Neural cell (in vitro differentiated cells): ENCODE data around the gene SPATA2L. TPM values are rescaled to one million over a fixed set of nuclear protein-coding genes. Genes with fewer than 3 reads are reported as not detected.

Experiments used
- H2AFZ ChIP-seq: fragments of 200-600, 300-800 bp; sonication (generic), shearing (Covaris generic); 2 replicates; pipeline ENCODE4 v1.6.0; 2014; ENCODE audit warnings: low read depth, mild to moderate bottlenecking, antibody characterized with exemption, low read length, moderate library complexity
- H3F3A ChIP-seq: fragments of 200-600 bp; shearing (Covaris generic); 2 replicates; pipeline ENCODE4 v1.6.1; 2016; ENCODE audit warnings: mild to moderate bottlenecking, moderate library complexity, mixed read lengths, antibody characterized with exemption, low read length; ENCODE audit not compliant: insufficient read depth, poor library complexity, severe bottlenecking
- H3K27ac ChIP-seq: fragments of 200-600, 300-800 bp; sonication (generic), shearing (Covaris generic); 2 replicates; pipeline ENCODE4 v1.5.1; 2014; ENCODE audit warnings: mild to moderate bottlenecking, low read length, moderate library complexity
- H3K27me3 ChIP-seq: fragments of 300-800, 200-600 bp; sonication (generic), shearing (Covaris generic); 2 replicates; pipeline ENCODE4 v1.6.0; 2014; ENCODE audit warnings: mild to moderate bottlenecking, low read depth, low read length, moderate library complexity; ENCODE audit not compliant: insufficient read depth
- H3K36me3 ChIP-seq: fragments of 300-800, 200-600 bp; sonication (generic), shearing (Covaris generic); 2 replicates; pipeline ENCODE4 v1.5.1; 2014; ENCODE audit warnings: mild to moderate bottlenecking, antibody characterized with exemption, low read length, moderate library complexity; ENCODE audit not compliant: insufficient read depth
- H3K4me2 ChIP-seq: fragments of 300-800, 200-600 bp; sonication (generic), shearing (Covaris generic); 2 replicates; pipeline ENCODE4 v1.6.0; 2014; ENCODE audit warnings: mild to moderate bottlenecking, low read length
- H3K4me3 ChIP-seq: fragments of 300-800, 200-600 bp; sonication (generic), shearing (Covaris generic); 2 replicates; pipeline ENCODE4 v1.5.1; 2014; ENCODE audit warnings: mild to moderate bottlenecking, low read length, moderate library complexity
- H3K79me2 ChIP-seq: fragments of 200-600 bp; shearing (Covaris generic); replicated peaks from 2 replicates; pipeline ENCODE4 v1.6.0; 2014; ENCODE audit warnings: mild to moderate bottlenecking, low read length, moderate library complexity; ENCODE audit not compliant: insufficient read depth
- H3K9ac ChIP-seq: fragments of 300-800, 200-600 bp; sonication (generic), shearing (Covaris generic); 2 replicates; pipeline ENCODE4 v1.6.1; 2016; ENCODE audit warnings: mild to moderate bottlenecking, low read length, mixed read lengths
- H3K9me2 ChIP-seq: fragments of 200-600 bp; shearing (Covaris generic); 2 replicates; pipeline ENCODE4 v1.6.1; 2016; ENCODE audit warnings: mild to moderate bottlenecking, low read length, mixed read lengths; ENCODE audit not compliant: insufficient read depth
- H3K9me3 ChIP-seq: fragments of 200-600, 300-800 bp; sonication (generic), shearing (Covaris generic); 2 replicates; pipeline ENCODE4 v1.6.1; 2016; ENCODE audit warnings: mild to moderate bottlenecking, mixed run types, low read length, moderate library complexity, mixed read lengths
- H4K20me1 ChIP-seq: fragments of 200-600 bp; shearing (Covaris generic); 2 replicates; pipeline ENCODE4 v1.6.1; 2016; ENCODE audit warnings: mild to moderate bottlenecking, mixed run types; ENCODE audit not compliant: insufficient read depth
- CTCF ChIP-seq: fragments of 450-650 bp; IDR thresholded peaks from 2 replicates; pipeline ENCODE4 v1.5.1; 2014; ENCODE audit warnings: antibody characterized with exemption, mild to moderate bottlenecking, moderate library complexity; ENCODE audit not compliant: poor library complexity, severe bottlenecking
- EP300 ChIP-seq: fragments of 450-650 bp; conservative IDR thresholded peaks from 2 replicates; pipeline ENCODE4 v1.6.1; 2014; ENCODE audit warnings: antibody characterized with exemption, mild to moderate bottlenecking, moderate library complexity; ENCODE audit not compliant: poor library complexity, severe bottlenecking
- EZH2 ChIP-seq: fragments of 200-600, 300-800 bp; shearing (Covaris generic), sonication (generic); IDR thresholded peaks from 2 replicates; pipeline ENCODE4 v1.6.1; 2014; ENCODE audit warnings: antibody characterized with exemption, low read length, borderline replicate concordance, mild to moderate bottlenecking; ENCODE audit not compliant: insufficient read depth, poor library complexity, severe bottlenecking
- MXI1 ChIP-seq: fragments of 450-650 bp; conservative IDR thresholded peaks from 2 replicates; pipeline ENCODE4 v1.6.1; 2014; ENCODE audit warnings: antibody characterized with exemption, mild to moderate bottlenecking; ENCODE audit not compliant: poor library complexity, severe bottlenecking
- POLR2AphosphoS5 ChIP-seq: IDR thresholded peaks from 2 replicates; pipeline ENCODE4 v1.6.1; 2012
- RAD21 ChIP-seq: fragments of 450-650 bp; conservative IDR thresholded peaks from 2 replicates; pipeline ENCODE4 v1.6.1; 2014; ENCODE audit warnings: antibody characterized with exemption, mild to moderate bottlenecking, moderate library complexity
- REST ChIP-seq: IDR thresholded peaks from 2 replicates; pipeline ENCODE4 v1.6.1; 2012; ENCODE audit warnings: borderline replicate concordance
- SMC3 ChIP-seq: fragments of 450-650 bp; conservative IDR thresholded peaks from 2 replicates; pipeline ENCODE4 v1.6.1; 2014; ENCODE audit warnings: antibody characterized with exemption, mild to moderate bottlenecking, moderate library complexity; ENCODE audit not compliant: poor library complexity
- TAF1 ChIP-seq: IDR thresholded peaks from 2 replicates; pipeline ENCODE4 v1.6.1; 2012; ENCODE audit warnings: low read depth
- polyA plus RNA-seq: library from polyadenylated mRNA; depleted of rRNA; stranded (reverse); fragments of >200 nt; gene quantifications from 2 replicates; pipeline ENCODE4 v1.2.3, GENCODE V29; 2014

Gene SPATA2L
- polyA plus RNA-seq, 1 donor from 2014 or later: 39.1 TPM

- no peak for TF ChIP-seq POLR2AphosphoS5
- no peak for TF ChIP-seq RAD21
- no peak for TF ChIP-seq CTCF
- no peak for TF ChIP-seq SMC3
- no peak for TF ChIP-seq TAF1
- TF ChIP-seq MXI1: no peak
- no peak for TF ChIP-seq REST
- no peak for TF ChIP-seq EP300
- no peak for TF ChIP-seq EZH2
- H3K27me3 ChIP-seq: no peaks in the 10 kb centered on the region
- H3K79me2 ChIP-seq: peaks cover 38% of the 10 kb centered on the region
- H3K4me2 ChIP-seq: no peak overlapping the region
- H3K27ac ChIP-seq: no peak overlapping the region
- no peaks in the 10 kb centered on the region for H3K36me3 ChIP-seq
- H3K9me3 ChIP-seq: no peaks in the 10 kb centered on the region
- no peaks in the 10 kb centered on the region for H4K20me1 ChIP-seq
- no peak overlapping the region for H2AFZ ChIP-seq
- H3F3A ChIP-seq: no peaks in the 10 kb centered on the region
- H3K4me3 ChIP-seq: no peak overlapping the region
- H3K9me2 ChIP-seq: no peaks in the 10 kb centered on the region
- H3K9ac ChIP-seq: no peak overlapping the region
Measured at GRCh38 chr16:89653656-89654295, 47.7 kb downstream of the SPATA2L start.

- TF ChIP-seq EP300 (no peak), POLR2AphosphoS5 (no peak), TAF1 (no peak), REST (no peak)
- no peaks in the 10 kb centered on the region for H3K9me2 ChIP-seq
- no peak overlapping the region for H3K27ac ChIP-seq
- H3K4me3 ChIP-seq: no peak overlapping the region
- no peaks in the 10 kb centered on the region for H4K20me1 ChIP-seq
- no peaks in the 10 kb centered on the region for H3K36me3 ChIP-seq
- no peaks in the 10 kb centered on the region for H3K27me3 ChIP-seq
- no peaks in the 10 kb centered on the region for H3K9me3 ChIP-seq
- no peak overlapping the region for H2AFZ ChIP-seq
- H3F3A ChIP-seq: no peaks in the 10 kb centered on the region
- H3K9ac ChIP-seq: no peak overlapping the region
- no peak overlapping the region for H3K4me2 ChIP-seq
- peaks cover 21% of the 10 kb centered on the region for H3K79me2 ChIP-seq
Measured at GRCh38 chr16:89651584-89651983, 49.9 kb downstream of the SPATA2L start.
